Endothelial cell of umbilical vein (primary cell): Measurements from ENCODE around the gene DMRTB1. TPM values are rescaled to one million over a fixed set of nuclear protein-coding genes. Genes with fewer than 3 reads are reported as not detected.

ENCODE experiments used
- BruUV-seq: library from RNA; stranded (reverse); fragments of 400-500 nt; replicated peaks from 2 replicates; lab custom pipeline; 2021; lab: Mats Ljungman, UMichigan
- CTCF ChIA-PET: fragments of 300-600, 350-600 bp; sonication (Branson Sonifier 250); formaldehyde crosslinking; loops from one replicate; lab custom pipeline; 2021; ENCODE audit warnings: antibody characterized with exemption, inconsistent platforms; lab: Charles Lee
- POLR2A ChIA-PET: fragments of 300-600, 350-600 bp; sonication (Branson Sonifier 250); formaldehyde crosslinking; loops from one replicate; lab custom pipeline; 2021; ENCODE audit warnings: antibody characterized with exemption, inconsistent platforms; lab: Charles Lee
- DNase-seq: peaks from one replicate; pipeline ENCODE4 v3.0.0-alpha.2; 2011; ENCODE audit warnings: low read depth, low spot score
- FAIRE-seq: peaks from 2 replicates; lab custom pipeline; 2011; peaks lifted over from hg19 to GRCh38; lab: Jason Lieb, UNC
- H2AFZ ChIP-seq: 2 replicates; pipeline ENCODE4 v1.6.0; 2012; ENCODE audit warnings: low read depth, low read length, control low read depth, inconsistent platforms
- H3K27ac ChIP-seq: 2 replicates; pipeline ENCODE4 v1.5.1; 2011; ENCODE audit warnings: low read depth, mild to moderate bottlenecking, control low read depth, low read length, moderate library complexity; ENCODE audit not compliant: insufficient read depth
- H3K27me3 ChIP-seq, 2 experiments: 2 replicates each; pipeline versions ENCODE4 v1.6.0 to v1.6.1; 2011; ENCODE audit warnings: low read length in 2 of 2, mixed read lengths in 1 of 2; ENCODE audit not compliant: control insufficient read depth in 2 of 2, insufficient read depth in 2 of 2
- H3K36me3 ChIP-seq, 2 experiments: 2 replicates in 1 of 2; 3 replicates in 1 of 2; pipeline ENCODE4 v1.5.1; 2011; ENCODE audit warnings: low read length in 2 of 2, mild to moderate bottlenecking in 1 of 2, moderate library complexity in 1 of 2; ENCODE audit not compliant: control insufficient read depth in 2 of 2, insufficient read depth in 2 of 2; ENCODE audit errors: extremely low read depth in 1 of 2
- H3K4me1 ChIP-seq: 3 replicates; pipeline ENCODE4 v1.5.1; 2011; ENCODE audit warnings: mild to moderate bottlenecking, low read length; ENCODE audit not compliant: control insufficient read depth, insufficient read depth; ENCODE audit errors: extremely low read depth
- H3K4me2 ChIP-seq: 2 replicates; pipeline ENCODE4 v1.6.1; 2011; ENCODE audit warnings: low read length, control low read depth, mixed read lengths; ENCODE audit not compliant: insufficient read depth
- H3K4me3 ChIP-seq, 3 experiments: fragments of 200-600 bp in 1 of 3; sonication (generic), shearing (Covaris generic) in 1 of 3; replicated peaks in 1 of 3; 2 replicates each; pipeline ENCODE4 v1.5.1; 2011 to 2016; ENCODE audit warnings: control low read depth in 3 of 3, low read length in 3 of 3, mild to moderate bottlenecking in 2 of 3, inconsistent platforms in 1 of 3, low read depth in 1 of 3, moderate library complexity in 1 of 3; ENCODE audit not compliant: insufficient read depth in 1 of 3
- H3K79me2 ChIP-seq: 2 replicates; pipeline ENCODE4 v1.6.0; 2012; ENCODE audit warnings: low read length, inconsistent platforms; ENCODE audit not compliant: control insufficient read depth, insufficient read depth
- H3K9ac ChIP-seq: replicated peaks from 2 replicates; pipeline ENCODE3; 2011; ENCODE audit warnings: low read length, control low read depth; ENCODE audit not compliant: insufficient read depth; ENCODE audit errors: extremely low read depth
- H3K9me1 ChIP-seq: replicated peaks from 3 replicates; pipeline ENCODE4 v1.6.0; 2011; ENCODE audit warnings: mild to moderate bottlenecking, low read length; ENCODE audit not compliant: control insufficient read depth, insufficient read depth; ENCODE audit errors: extremely low read depth
- H3K9me3 ChIP-seq: replicated peaks from 2 replicates; pipeline ENCODE4 v1.5.1; 2012; ENCODE audit warnings: low read length, inconsistent platforms; ENCODE audit not compliant: control insufficient read depth, insufficient read depth
- H4K20me1 ChIP-seq: replicated peaks from 2 replicates; pipeline ENCODE3; 2011; ENCODE audit warnings: mild to moderate bottlenecking, low read length; ENCODE audit not compliant: control insufficient read depth, insufficient read depth; ENCODE audit errors: extremely low read depth
- EZH2 ChIP-seq: IDR thresholded peaks from 2 replicates; pipeline ENCODE4 v1.6.1; 2012; ENCODE audit warnings: borderline replicate concordance, low read depth, mild to moderate bottlenecking, moderate library complexity, low read length, inconsistent platforms; ENCODE audit not compliant: severe bottlenecking
- FOS ChIP-seq: IDR thresholded peaks from 2 replicates; pipeline ENCODE4 v1.6.1; 2011; ENCODE audit warnings: mild to moderate bottlenecking, low read length, moderate library complexity, borderline replicate concordance; ENCODE audit not compliant: insufficient read depth
- GATA2 ChIP-seq: IDR thresholded peaks from 2 replicates; pipeline ENCODE4 v1.7.0; 2011; ENCODE audit warnings: low read depth, mild to moderate bottlenecking, moderate library complexity, mixed read lengths, low read length; ENCODE audit not compliant: insufficient read length, insufficient read depth
- JUN ChIP-seq: IDR thresholded peaks from 2 replicates; pipeline ENCODE4 v1.6.1; 2011; ENCODE audit warnings: borderline replicate concordance, low read depth; ENCODE audit not compliant: insufficient read length, insufficient read depth
- MYC ChIP-seq: IDR thresholded peaks from one replicate; pipeline ENCODE4 v1.6.1; 2011; ENCODE audit warnings: mild to moderate bottlenecking, low read depth, low read length
- POLR2A ChIP-seq: IDR thresholded peaks from 2 replicates; pipeline ENCODE4 v1.6.1; 2012; ENCODE audit warnings: low read depth, mild to moderate bottlenecking, control low read depth, low read length
- POLR2AphosphoS5 ChIP-seq: IDR thresholded peaks from 2 replicates; pipeline ENCODE4 v1.6.1; 2012; ENCODE audit warnings: low read depth, mild to moderate bottlenecking, control low read depth, low read length, moderate library complexity; ENCODE audit not compliant: insufficient read depth
- dilution Hi-C: fragments of 300-500 bp; cut with MboI; formaldehyde crosslinking; loops from one replicate; pipeline ENCODE4 v1.15.0; 2019; ENCODE audit warnings: low sequenced_read_pairs; ENCODE audit not compliant: extremely low pct_ligation_motif_present
- intact Hi-C: fragments of 100-400 bp; cut with micrococcal nuclease; formaldehyde crosslinking; loops from one replicate; pipeline ENCODE4 v1.10.0; 2022
- polyA plus RNA-seq, 4 experiments: library from polyadenylated mRNA; depleted of rRNA in 3 of 4; stranded (reverse) in 3 of 4; unstranded in 1 of 4; fragments of >200 nt; gene quantifications; 2 replicates each; pipeline versions ENCODE4 v1.2.1 to v1.2.3, GENCODE V29; 2011 to 2012; ENCODE audit warnings: missing spikeins in 1 of 4
- total RNA-seq: library from RNA; stranded (reverse); gene quantifications from 2 replicates; pipeline ENCODE4 v1.2.3, GENCODE V29; 2021
- TF ChIP-seq, protein P1 (sequence below): IDR thresholded peaks from 2 replicates; pipeline ENCODE4 v1.6.1; 2011; ENCODE audit not compliant: insufficient read depth, insufficient read length
- TF ChIP-seq, protein P2 (sequence below), 2 donors: IDR thresholded peaks; 1 replicate in 1 of 2; 2 replicates in 1 of 2; pipeline ENCODE4 v1.5.1; 2011; ENCODE audit warnings: low read length in 2 of 2, mild to moderate bottlenecking in 2 of 2, moderate library complexity in 2 of 2, control low read depth in 1 of 2, inconsistent platforms in 1 of 2, low read depth in 1 of 2; ENCODE audit not compliant: insufficient read depth in 1 of 2; ENCODE audit errors: extremely low read depth in 1 of 2

Gene DMRTB1
- total and polyA plus RNA-seq, 2 donors (not counting 3 experiments of a cell fraction or from before 2014, with no cell fraction given) = not detected

DNA sequence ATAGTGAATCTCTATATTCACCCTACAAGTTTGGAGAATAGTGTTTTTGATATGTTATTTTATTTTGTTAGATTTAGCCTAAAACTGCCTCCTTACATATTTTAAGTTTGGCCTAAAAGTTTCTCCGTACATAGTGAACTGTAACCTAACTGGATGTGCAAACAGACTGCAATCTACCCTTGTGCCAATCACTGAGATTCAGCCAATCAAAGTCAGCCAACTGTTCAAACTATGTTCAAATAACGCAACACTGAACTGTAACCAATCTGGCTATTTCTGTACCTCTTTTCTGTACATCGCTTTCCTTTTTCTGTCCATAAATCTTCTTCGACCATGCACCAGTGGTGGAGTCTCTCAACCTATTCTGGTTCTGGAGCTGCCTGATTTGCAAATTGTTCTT is 11.8 kb upstream of the DMRTB1 start:
- Histone ChIP-seq H3K4me3 (no peak overlapping the region), H3K4me2 (no peak overlapping the region), H3K4me1 (no peaks in the 10 kb centered on the region), H2AFZ (no peak overlapping the region), H3K36me3 (no peaks in the 10 kb centered on the region), H4K20me1 (no peaks in the 10 kb centered on the region), H3K79me2 (no peaks in the 10 kb centered on the region), H3K9me3 (no peaks in the 10 kb centered on the region), H3K27ac (no peak overlapping the region), H3K27me3 (peaks cover 17 to 40% of the 10 kb centered on the region in 2 experiments), H3K9me1 (no peaks in the 10 kb centered on the region), H3K9ac (no peak overlapping the region)
- CTCF ChIA-PET = no interaction called here
- BruUV-seq = no TSS peak
- DNase-seq (no peak), FAIRE-seq (no peak)
- intact Hi-C loops = no loop called here
- POLR2A ChIA-PET = no interaction called here
- no peak for TF ChIP-seq EZH2
- no peak for TF ChIP-seq JUN
- TF ChIP-seq GATA2 = no peak
- no peak for TF ChIP-seq FOS
- TF ChIP-seq MYC = no peak
- TF ChIP-seq, protein P1, sequence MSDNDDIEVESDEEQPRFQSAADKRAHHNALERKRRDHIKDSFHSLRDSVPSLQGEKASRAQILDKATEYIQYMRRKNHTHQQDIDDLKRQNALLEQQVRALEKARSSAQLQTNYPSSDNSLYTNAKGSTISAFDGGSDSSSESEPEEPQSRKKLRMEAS = no peak
- TF ChIP-seq POLR2AphosphoS5 = no peak
- dilution Hi-C loops = no loop called here

DNA sequence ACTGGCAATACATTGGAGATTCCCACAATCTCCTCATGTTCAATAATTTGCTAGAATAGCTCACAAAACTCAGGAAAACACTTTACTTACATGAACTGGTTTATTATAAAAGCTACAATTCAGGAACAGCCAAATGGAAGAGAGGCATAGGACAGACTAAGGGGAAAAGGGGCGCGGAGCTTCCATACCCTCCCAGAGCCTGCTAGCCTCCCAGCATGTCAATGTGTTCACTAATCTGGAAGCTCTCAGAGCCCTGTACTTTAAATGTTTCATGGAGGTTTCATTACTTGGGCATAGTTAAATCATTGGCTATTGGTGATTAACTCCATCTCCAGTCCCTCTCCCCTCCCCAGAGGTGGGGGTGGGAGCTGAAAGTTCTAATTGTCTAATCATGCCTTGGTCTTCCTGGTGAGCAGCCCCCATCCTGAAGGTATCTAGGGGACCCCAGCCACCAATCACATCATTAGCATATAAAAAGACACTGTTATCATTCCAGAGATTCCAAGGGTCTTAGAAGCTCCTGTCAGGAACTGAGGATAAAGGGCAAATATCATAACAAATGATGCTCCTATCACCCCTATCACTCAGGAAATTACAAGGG is 10.9 kb upstream of the DMRTB1 start:
- POLR2A ChIA-PET = no interaction called here
- no TSS peak for BruUV-seq
- TF ChIP-seq JUN = no peak
- no peak for TF ChIP-seq GATA2
- TF ChIP-seq EZH2 = no peak
- TF ChIP-seq POLR2AphosphoS5 = no peak
- TF ChIP-seq, protein P1 = no peak
- TF ChIP-seq, protein P2, sequence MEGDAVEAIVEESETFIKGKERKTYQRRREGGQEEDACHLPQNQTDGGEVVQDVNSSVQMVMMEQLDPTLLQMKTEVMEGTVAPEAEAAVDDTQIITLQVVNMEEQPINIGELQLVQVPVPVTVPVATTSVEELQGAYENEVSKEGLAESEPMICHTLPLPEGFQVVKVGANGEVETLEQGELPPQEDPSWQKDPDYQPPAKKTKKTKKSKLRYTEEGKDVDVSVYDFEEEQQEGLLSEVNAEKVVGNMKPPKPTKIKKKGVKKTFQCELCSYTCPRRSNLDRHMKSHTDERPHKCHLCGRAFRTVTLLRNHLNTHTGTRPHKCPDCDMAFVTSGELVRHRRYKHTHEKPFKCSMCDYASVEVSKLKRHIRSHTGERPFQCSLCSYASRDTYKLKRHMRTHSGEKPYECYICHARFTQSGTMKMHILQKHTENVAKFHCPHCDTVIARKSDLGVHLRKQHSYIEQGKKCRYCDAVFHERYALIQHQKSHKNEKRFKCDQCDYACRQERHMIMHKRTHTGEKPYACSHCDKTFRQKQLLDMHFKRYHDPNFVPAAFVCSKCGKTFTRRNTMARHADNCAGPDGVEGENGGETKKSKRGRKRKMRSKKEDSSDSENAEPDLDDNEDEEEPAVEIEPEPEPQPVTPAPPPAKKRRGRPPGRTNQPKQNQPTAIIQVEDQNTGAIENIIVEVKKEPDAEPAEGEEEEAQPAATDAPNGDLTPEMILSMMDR (IDR thresholded peaks at IDR 0.05; ENCODE audit: extremely low read depth in 1 of 2, insufficient read depth in 1 of 2, low read depth in 1 of 2, low read length in 2 of 2) = no peak
- TF ChIP-seq POLR2A = no peak
- TF ChIP-seq FOS = no peak
- TF ChIP-seq MYC = no peak
- Histone ChIP-seq H3K27me3 (peaks cover 18 to 45% of the 10 kb centered on the region in 2 experiments), H3K9ac (no peak overlapping the region), H3K9me3 (no peaks in the 10 kb centered on the region), H3K36me3 (no peaks in the 10 kb centered on the region), H2AFZ (no peak overlapping the region), H3K27ac (no peak overlapping the region), H3K4me2 (no peak overlapping the region), H3K4me3 (no peak overlapping the region), H3K9me1 (no peaks in the 10 kb centered on the region), H3K79me2 (no peaks in the 10 kb centered on the region), H4K20me1 (no peaks in the 10 kb centered on the region), H3K4me1 (no peaks in the 10 kb centered on the region)
- CTCF ChIA-PET = interaction anchor here (1.4 kb wide), 1 partner anchor 37 kb away, joined by 4 read pairs; no protein-coding TSS in a partner anchor
- intact Hi-C loops (no loop called here), dilution Hi-C loops (no loop called here)
- DNase-seq = no peak
- FAIRE-seq = no peak
